HepG2 (cell line): ENCODE data around the gene NFE2L2. TPM values are rescaled to one million over a fixed set of nuclear protein-coding genes. Genes with fewer than 3 reads are reported as not detected.

Experiments used
- CBFB ChIP-seq: sonication (generic); formaldehyde crosslinking; IDR thresholded peaks from 2 replicates; pipeline ENCODE4 v1.4.0; 2020; ENCODE audit warnings: missing genetic modification reagents
- FOSL2 ChIP-seq: sonication (generic); formaldehyde crosslinking; IDR thresholded peaks from 2 replicates; pipeline ENCODE4 v1.4.0; 2020; ENCODE audit warnings: missing genetic modification reagents
- HMGXB3 ChIP-seq: sonication (generic); formaldehyde crosslinking; IDR thresholded peaks from 2 replicates; pipeline ENCODE4 v1.4.0; 2020; ENCODE audit warnings: missing genetic modification reagents, borderline replicate concordance
- HOMEZ ChIP-seq: IDR thresholded peaks from 2 replicates; pipeline ENCODE4 v1.6.1; 2016; ENCODE audit warnings: low read depth
- KAT7 ChIP-seq: IDR thresholded peaks from 2 replicates; pipeline ENCODE4 v1.6.1; 2018; ENCODE audit warnings: borderline replicate concordance, missing compliant biosample characterization
- KLF11 ChIP-seq: IDR thresholded peaks from 2 replicates; pipeline ENCODE4 v1.6.1; 2016; ENCODE audit warnings: missing compliant biosample characterization
- MIXL1 ChIP-seq: IDR thresholded peaks from 2 replicates; pipeline ENCODE4 v1.6.1; 2016
- MNT ChIP-seq: fragments of 450-650 bp; IDR thresholded peaks from 2 replicates; pipeline ENCODE4 v1.6.1; 2016
- NFIC ChIP-seq: IDR thresholded peaks from 2 replicates; pipeline ENCODE4 v1.6.1; 2012; ENCODE audit warnings: mild to moderate bottlenecking, low read length, inconsistent platforms
- NFKBIZ ChIP-seq: IDR thresholded peaks from 2 replicates; pipeline ENCODE4 v1.6.1; 2018; ENCODE audit warnings: missing genetic modification reagents, missing compliant biosample characterization
- RARA ChIP-seq: IDR thresholded peaks from 2 replicates; pipeline ENCODE4 v1.6.1; 2016; ENCODE audit warnings: missing genetic modification reagents, missing compliant biosample characterization
- SOX6 ChIP-seq, 2 experiments: fragments of 450-650 bp in 1 of 2; sonication (generic) in 1 of 2; formaldehyde crosslinking in 1 of 2; IDR thresholded peaks; 2 replicates each; pipeline versions ENCODE4 v1.4.0 to v1.6.1; 2017 to 2020; ENCODE audit warnings: antibody characterized with exemption in 1 of 2, mild to moderate bottlenecking in 1 of 2, missing genetic modification reagents in 1 of 2
- U2AF1 ChIP-seq: fragments of 200-400 bp; formaldehyde crosslinking; optimal IDR thresholded peaks from 2 replicates; pipeline ENCODE3; 2017; ENCODE audit warnings: mild to moderate bottlenecking, low read depth, low read length
- ZBTB21 ChIP-seq: sonication (generic); formaldehyde crosslinking; IDR thresholded peaks from 2 replicates; pipeline ENCODE4 v1.4.0; 2020; ENCODE audit warnings: missing genetic modification reagents
- ZBTB25 ChIP-seq: IDR thresholded peaks from 2 replicates; pipeline ENCODE4 v1.6.1; 2018; ENCODE audit warnings: missing genetic modification reagents
- ZNF331 ChIP-seq: sonication (generic); formaldehyde crosslinking; IDR thresholded peaks from 2 replicates; pipeline ENCODE4 v1.4.0; 2020; ENCODE audit warnings: missing genetic modification reagents
- ZNF713 ChIP-seq: sonication (generic); formaldehyde crosslinking; IDR thresholded peaks from 2 replicates; pipeline ENCODE4 v1.4.0; 2020; ENCODE audit warnings: mild to moderate bottlenecking, missing genetic modification reagents
- polyA plus RNA-seq, 8 experiments: library from polyadenylated mRNA; depleted of rRNA in 3 of 8; stranded (reverse) in 7 of 8; unstranded in 1 of 8; fragments of >200 nt; fragmentation: Illumina TruSeq in 4 of 8; extraction: Trizol in 4 of 8; gene quantifications; 2 replicates each; pipeline versions ENCODE4 v1.2.1 to v1.2.3, GENCODE V29; 2011 to 2016; ENCODE audit warnings: low read depth in 4 of 8, missing spikeins in 1 of 8, mixed read lengths in 1 of 8; ENCODE audit not compliant: insufficient read depth in 1 of 8
- total RNA-seq, 5 experiments: library from RNA; depleted of rRNA; stranded (reverse); fragments of >200 nt; fragmentation: Illumina TruSeq; extraction: Trizol; gene quantifications; 2 replicates each; pipeline ENCODE4 v1.2.3, GENCODE V29; 2016; ENCODE audit warnings: low read depth in 1 of 5

Gene NFE2L2
- total and polyA plus RNA-seq, 2 of the 13 experiments (the other 11 are each of a cell fraction or from before 2014, with no cell fraction given), result 84.6 to 215 TPM

- TF ChIP-seq FOSL2 (CRISPR knock-in tag) (peak; percentile 94), KLF11 (peak; percentile 32; the same call in 1 of the 2 replicates), CBFB (CRISPR knock-in tag) (no peak), ZBTB21 (CRISPR knock-in tag) (0 out of 2 replicates have a peak, but pooled peaks have one; percentile 14), HMGXB3 (0 out of 2 replicates have a peak, but pooled peaks have one; percentile 36), U2AF1 (no peak), SOX6 (IDR thresholded peaks at IDR 0.05) (no peak), SOX6 (CRISPR knock-in tag; IDR thresholded peaks at IDR 0.05) (peak; percentile 37; the same call in 1 of the 2 replicates), ZNF713 (CRISPR knock-in tag) (no peak), HOMEZ (CRISPR knock-in tag) (peak; percentile 82; the same call in 1 of the 2 replicates), ZNF331 (CRISPR knock-in tag) (0 out of 2 replicates have a peak, but pooled peaks have one; percentile 40), ZBTB25 (CRISPR knock-in tag) (peak; percentile 9; the same call in 1 of the 2 replicates), NFKBIZ (peak; percentile 59; the same call in 1 of the 2 replicates), RARA (peak; percentile 38; the same call in 1 of the 2 replicates), MNT (peak; percentile 17; the same call in 1 of the 2 replicates), KAT7 (CRISPR knock-in tag) (0 out of 2 replicates have a peak, but pooled peaks have one; percentile 27), MIXL1 (CRISPR knock-in tag) (0 out of 2 replicates have a peak, but pooled peaks have one; percentile 41), NFIC (peak; percentile 54; the same call in 1 of the 2 replicates)
Measured at GRCh38 chr2:177242121-177242987, 22.2 kb downstream of the NFE2L2 start (continued).
